GM13977 (cell line): ENCODE measurements around the gene ZNF761.
"Not testable (repeated sequence)": the region's sequence is repeated elsewhere in the genome, so short reads cannot be mapped to it uniquely, and the experiment has no call there.

Source experiments
- DNase-seq: peaks from one replicate; pipeline ENCODE4 v3.0.0; 2012; ENCODE audit warnings: low spot score
- in situ Hi-C: fragments of 300-500 bp; cut with MboI; formaldehyde crosslinking; loops from one replicate; pipeline ENCODE4 v1.12.0; 2022; ENCODE audit warnings: low sequenced_read_pairs, low pct_unique_long_range_greater_than_20kb, mixed read lengths, inconsistent platforms; ENCODE audit not compliant: unreplicated experiment
- TF ChIP-seq, protein P1 (sequence below): IDR thresholded peaks from 2 replicates; pipeline ENCODE4 v1.5.1; 2012; ENCODE audit warnings: mild to moderate bottlenecking, control low read depth; ENCODE audit not compliant: insufficient read depth; ENCODE audit errors: extremely low read depth, missing control alignments

The ZNF761 gene

GRCh38 chr19:53463263-53463662 is 31.5 kb downstream of the ZNF761 start:
- TF ChIP-seq, protein P1, sequence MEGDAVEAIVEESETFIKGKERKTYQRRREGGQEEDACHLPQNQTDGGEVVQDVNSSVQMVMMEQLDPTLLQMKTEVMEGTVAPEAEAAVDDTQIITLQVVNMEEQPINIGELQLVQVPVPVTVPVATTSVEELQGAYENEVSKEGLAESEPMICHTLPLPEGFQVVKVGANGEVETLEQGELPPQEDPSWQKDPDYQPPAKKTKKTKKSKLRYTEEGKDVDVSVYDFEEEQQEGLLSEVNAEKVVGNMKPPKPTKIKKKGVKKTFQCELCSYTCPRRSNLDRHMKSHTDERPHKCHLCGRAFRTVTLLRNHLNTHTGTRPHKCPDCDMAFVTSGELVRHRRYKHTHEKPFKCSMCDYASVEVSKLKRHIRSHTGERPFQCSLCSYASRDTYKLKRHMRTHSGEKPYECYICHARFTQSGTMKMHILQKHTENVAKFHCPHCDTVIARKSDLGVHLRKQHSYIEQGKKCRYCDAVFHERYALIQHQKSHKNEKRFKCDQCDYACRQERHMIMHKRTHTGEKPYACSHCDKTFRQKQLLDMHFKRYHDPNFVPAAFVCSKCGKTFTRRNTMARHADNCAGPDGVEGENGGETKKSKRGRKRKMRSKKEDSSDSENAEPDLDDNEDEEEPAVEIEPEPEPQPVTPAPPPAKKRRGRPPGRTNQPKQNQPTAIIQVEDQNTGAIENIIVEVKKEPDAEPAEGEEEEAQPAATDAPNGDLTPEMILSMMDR, result no peak
- in situ Hi-C loops, result no loop called here
- DNase-seq, result no peak

- peak; percentile 24 for DNase-seq
- TF ChIP-seq, protein P1, result no peak
- in situ Hi-C loops, result no loop called here
Observed at GRCh38 chr19:53466726-53467484, 35.1 kb downstream of the ZNF761 start.

DNA sequence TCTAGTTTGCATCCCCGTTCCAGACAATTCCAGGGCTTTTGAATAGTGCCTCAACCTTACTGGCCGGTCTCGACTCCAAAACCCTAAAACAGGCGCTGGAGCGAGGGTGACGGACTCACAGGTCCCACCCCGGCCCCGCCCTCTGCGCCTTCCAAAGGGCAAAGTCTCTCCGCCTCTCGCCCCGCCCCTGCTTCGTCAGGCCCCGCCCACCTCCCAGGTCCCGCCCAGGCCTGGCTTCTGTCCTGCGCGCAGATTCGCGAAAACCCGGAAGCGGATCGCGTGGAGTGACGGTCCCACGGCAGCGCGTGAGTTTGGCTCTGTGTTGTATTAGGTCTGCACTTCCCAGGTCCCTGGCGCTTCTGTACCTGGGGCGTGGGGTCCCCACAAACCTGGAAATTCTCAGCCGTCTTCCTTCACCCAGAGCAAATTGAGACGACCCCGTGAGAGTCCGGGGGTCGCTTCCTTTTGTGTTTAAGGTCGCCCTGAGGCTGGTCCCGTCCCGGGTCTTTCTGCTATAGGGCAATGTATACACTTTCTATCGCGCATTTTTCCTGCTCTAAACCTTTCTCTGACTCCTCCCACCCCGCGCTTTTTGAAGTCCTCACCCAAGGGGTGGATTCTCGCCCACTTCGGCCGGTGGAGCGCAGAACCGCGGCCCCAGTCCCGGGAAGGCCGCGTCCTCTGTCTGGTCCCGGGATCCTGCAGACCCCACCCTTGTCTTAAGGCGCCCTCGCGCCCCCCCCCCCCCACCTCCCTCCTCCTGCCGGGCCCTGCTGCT is 35.9 kb downstream of the ZNF761 start, which contains the start of gene ZNF813:
Gene ZNF813 (plus strand): TSS at position 249 of the 778 bp plus-strand sequence. CDS start 16,090 bp downstream, outside the sequence.
- in situ Hi-C loops, result no loop called here

DNA sequence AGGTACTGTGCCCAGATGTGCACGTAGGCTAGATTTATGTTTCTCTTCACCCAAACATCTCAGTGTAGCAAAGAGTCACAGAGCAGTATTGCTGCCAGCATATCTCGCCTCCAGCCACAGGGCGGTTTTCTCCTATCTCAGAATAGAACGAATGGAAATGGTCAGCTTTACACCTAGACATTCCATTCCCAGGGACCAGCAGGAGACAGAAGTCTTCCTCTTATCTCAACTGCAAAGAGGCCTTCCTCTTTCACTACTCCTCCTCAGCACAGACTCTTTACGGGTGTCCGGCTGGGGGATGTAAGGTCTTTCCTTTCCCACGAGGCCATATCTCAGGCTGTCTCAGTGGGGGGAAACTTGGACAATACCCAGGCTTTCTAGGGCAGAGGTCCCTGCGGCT is 36.8 kb downstream of the ZNF761 start:
- in situ Hi-C loops, DNase-seq: not testable (repeated sequence)

More for the DNA sequence above, 35.9 kb downstream of the ZNF761 start, which contains the start of gene ZNF813:
- peak; percentile 93 for DNase-seq
- TF ChIP-seq, protein P1, result no peak

GRCh38 chr19:53471916-53472315 is 40.1 kb downstream of the ZNF761 start:
- DNase-seq, result no peak
- TF ChIP-seq, protein P1, result no peak
- in situ Hi-C loops, result no loop called here

GRCh38 chr19:53474832-53475231 is 43.0 kb downstream of the ZNF761 start:
- DNase-seq, in situ Hi-C loops: not testable (repeated sequence)

- in situ Hi-C loops, result not testable (repeated sequence)
Observed at GRCh38 chr19:53475470-53475869, 43.7 kb downstream of the ZNF761 start.

GRCh38 chr19:53483751-53484150 is 52.0 kb downstream of the ZNF761 start:
- in situ Hi-C loops, DNase-seq: not testable (repeated sequence)

More at GRCh38 chr19:53475470-53475869, 43.7 kb downstream of the ZNF761 start:
- DNase-seq, result not testable (repeated sequence)
